Liver (tissue), 3 donors: Measurements from ENCODE around the gene DNASE2.

Experiments
- ATF3 ChIP-seq: IDR thresholded peaks from 2 replicates; pipeline ENCODE4 v1.6.1; 2016; ENCODE audit warnings: antibody characterized with exemption
- CTCF ChIP-seq: fragments of 150-350 bp; IDR thresholded peaks from 2 replicates; pipeline ENCODE4 v1.5.1; 2017; ENCODE audit warnings: improper control_type of control experiment, low read depth, low read length; ENCODE audit not compliant: missing input control
- EGR1 ChIP-seq, 2 donors: IDR thresholded peaks; 2 replicates each; pipeline ENCODE4 v1.6.1; 2016 to 2018; ENCODE audit warnings: antibody characterized with exemption in 2 of 2, low read depth in 2 of 2
- FOXA1 ChIP-seq: IDR thresholded peaks from 2 replicates; pipeline ENCODE4 v1.6.1; 2016; ENCODE audit warnings: antibody characterized with exemption
- GABPA ChIP-seq, 2 donors: IDR thresholded peaks in 1 of 2; conservative IDR thresholded peaks in 1 of 2; 2 replicates each; pipeline ENCODE4 v1.6.1; 2016; ENCODE audit warnings: antibody characterized with exemption in 2 of 2, mild to moderate bottlenecking in 1 of 2, moderate library complexity in 1 of 2
- HNF4A ChIP-seq, 2 donors: conservative IDR thresholded peaks; 2 replicates each; pipeline ENCODE4 v1.6.1; 2016; ENCODE audit warnings: antibody characterized with exemption in 2 of 2, mild to moderate bottlenecking in 2 of 2
- JUND ChIP-seq, 2 donors: IDR thresholded peaks; 2 replicates each; pipeline ENCODE4 v1.6.1; 2016; ENCODE audit warnings: antibody characterized with exemption in 2 of 2
- NR2F2 ChIP-seq: IDR thresholded peaks from 2 replicates; pipeline ENCODE4 v1.6.1; 2016; ENCODE audit warnings: antibody characterized with exemption
- SP1 ChIP-seq: IDR thresholded peaks from 2 replicates; pipeline ENCODE4 v1.6.1; 2018; ENCODE audit warnings: antibody characterized with exemption, mild to moderate bottlenecking
- TAF1 ChIP-seq: conservative IDR thresholded peaks from 2 replicates; pipeline ENCODE4 v1.6.1; 2016; ENCODE audit warnings: antibody characterized with exemption, mild to moderate bottlenecking
- YY1 ChIP-seq: IDR thresholded peaks from 2 replicates; pipeline ENCODE4 v1.6.1; 2016; ENCODE audit warnings: antibody characterized with exemption, mild to moderate bottlenecking
- TF ChIP-seq, protein P1 (sequence below): IDR thresholded peaks from 2 replicates; pipeline ENCODE4 v1.6.1; 2016; ENCODE audit warnings: antibody characterized with exemption, mild to moderate bottlenecking
- TF ChIP-seq, protein P2 (sequence below): IDR thresholded peaks from 2 replicates; pipeline ENCODE4 v1.6.1; 2016; ENCODE audit warnings: antibody characterized with exemption
- TF ChIP-seq, protein P3 (sequence below): IDR thresholded peaks from 2 replicates; pipeline ENCODE4 v1.6.1; 2016; ENCODE audit warnings: antibody characterized with exemption
- donor health status: healthy.
- donor health status: healthy.

- TF ChIP-seq CTCF (no peak), GABPA (IDR thresholded peaks at IDR 0.05 in 1 of 2, conservative IDR thresholded peaks at IDR 0.05 in 1 of 2) (no peak), ATF3 (no peak), TAF1 (no peak), FOXA1 (no peak), NR2F2 (no peak), YY1 (no peak), SP1 (no peak), JUND (IDR thresholded peaks at IDR 0.05) (no peak), EGR1 (IDR thresholded peaks at IDR 0.05; ENCODE audit: low read depth in 2 of 2) (no peak), HNF4A (conservative IDR thresholded peaks at IDR 0.05) (no peak)
- TF ChIP-seq, protein P1, sequence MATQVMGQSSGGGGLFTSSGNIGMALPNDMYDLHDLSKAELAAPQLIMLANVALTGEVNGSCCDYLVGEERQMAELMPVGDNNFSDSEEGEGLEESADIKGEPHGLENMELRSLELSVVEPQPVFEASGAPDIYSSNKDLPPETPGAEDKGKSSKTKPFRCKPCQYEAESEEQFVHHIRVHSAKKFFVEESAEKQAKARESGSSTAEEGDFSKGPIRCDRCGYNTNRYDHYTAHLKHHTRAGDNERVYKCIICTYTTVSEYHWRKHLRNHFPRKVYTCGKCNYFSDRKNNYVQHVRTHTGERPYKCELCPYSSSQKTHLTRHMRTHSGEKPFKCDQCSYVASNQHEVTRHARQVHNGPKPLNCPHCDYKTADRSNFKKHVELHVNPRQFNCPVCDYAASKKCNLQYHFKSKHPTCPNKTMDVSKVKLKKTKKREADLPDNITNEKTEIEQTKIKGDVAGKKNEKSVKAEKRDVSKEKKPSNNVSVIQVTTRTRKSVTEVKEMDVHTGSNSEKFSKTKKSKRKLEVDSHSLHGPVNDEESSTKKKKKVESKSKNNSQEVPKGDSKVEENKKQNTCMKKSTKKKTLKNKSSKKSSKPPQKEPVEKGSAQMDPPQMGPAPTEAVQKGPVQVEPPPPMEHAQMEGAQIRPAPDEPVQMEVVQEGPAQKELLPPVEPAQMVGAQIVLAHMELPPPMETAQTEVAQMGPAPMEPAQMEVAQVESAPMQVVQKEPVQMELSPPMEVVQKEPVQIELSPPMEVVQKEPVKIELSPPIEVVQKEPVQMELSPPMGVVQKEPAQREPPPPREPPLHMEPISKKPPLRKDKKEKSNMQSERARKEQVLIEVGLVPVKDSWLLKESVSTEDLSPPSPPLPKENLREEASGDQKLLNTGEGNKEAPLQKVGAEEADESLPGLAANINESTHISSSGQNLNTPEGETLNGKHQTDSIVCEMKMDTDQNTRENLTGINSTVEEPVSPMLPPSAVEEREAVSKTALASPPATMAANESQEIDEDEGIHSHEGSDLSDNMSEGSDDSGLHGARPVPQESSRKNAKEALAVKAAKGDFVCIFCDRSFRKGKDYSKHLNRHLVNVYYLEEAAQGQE: no peak
- TF ChIP-seq, protein P2, sequence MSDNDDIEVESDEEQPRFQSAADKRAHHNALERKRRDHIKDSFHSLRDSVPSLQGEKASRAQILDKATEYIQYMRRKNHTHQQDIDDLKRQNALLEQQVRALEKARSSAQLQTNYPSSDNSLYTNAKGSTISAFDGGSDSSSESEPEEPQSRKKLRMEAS: no peak
- TF ChIP-seq, protein P3, sequence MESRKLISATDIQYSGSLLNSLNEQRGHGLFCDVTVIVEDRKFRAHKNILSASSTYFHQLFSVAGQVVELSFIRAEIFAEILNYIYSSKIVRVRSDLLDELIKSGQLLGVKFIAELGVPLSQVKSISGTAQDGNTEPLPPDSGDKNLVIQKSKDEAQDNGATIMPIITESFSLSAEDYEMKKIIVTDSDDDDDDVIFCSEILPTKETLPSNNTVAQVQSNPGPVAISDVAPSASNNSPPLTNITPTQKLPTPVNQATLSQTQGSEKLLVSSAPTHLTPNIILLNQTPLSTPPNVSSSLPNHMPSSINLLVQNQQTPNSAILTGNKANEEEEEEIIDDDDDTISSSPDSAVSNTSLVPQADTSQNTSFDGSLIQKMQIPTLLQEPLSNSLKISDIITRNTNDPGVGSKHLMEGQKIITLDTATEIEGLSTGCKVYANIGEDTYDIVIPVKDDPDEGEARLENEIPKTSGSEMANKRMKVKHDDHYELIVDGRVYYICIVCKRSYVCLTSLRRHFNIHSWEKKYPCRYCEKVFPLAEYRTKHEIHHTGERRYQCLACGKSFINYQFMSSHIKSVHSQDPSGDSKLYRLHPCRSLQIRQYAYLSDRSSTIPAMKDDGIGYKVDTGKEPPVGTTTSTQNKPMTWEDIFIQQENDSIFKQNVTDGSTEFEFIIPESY: no peak
Measured at GRCh38 chr19:12867120-12868099, 13.8 kb downstream of the DNASE2 start.
